Midbrain (tissue), 1 donor: ENCODE measurements around the gene IRS2.

ENCODE experiments used
- DNase-seq: peaks from one replicate; lab custom pipeline; 2025; lab: John Stamatoyannopoulos, UW

IRS2 gene

DNA sequence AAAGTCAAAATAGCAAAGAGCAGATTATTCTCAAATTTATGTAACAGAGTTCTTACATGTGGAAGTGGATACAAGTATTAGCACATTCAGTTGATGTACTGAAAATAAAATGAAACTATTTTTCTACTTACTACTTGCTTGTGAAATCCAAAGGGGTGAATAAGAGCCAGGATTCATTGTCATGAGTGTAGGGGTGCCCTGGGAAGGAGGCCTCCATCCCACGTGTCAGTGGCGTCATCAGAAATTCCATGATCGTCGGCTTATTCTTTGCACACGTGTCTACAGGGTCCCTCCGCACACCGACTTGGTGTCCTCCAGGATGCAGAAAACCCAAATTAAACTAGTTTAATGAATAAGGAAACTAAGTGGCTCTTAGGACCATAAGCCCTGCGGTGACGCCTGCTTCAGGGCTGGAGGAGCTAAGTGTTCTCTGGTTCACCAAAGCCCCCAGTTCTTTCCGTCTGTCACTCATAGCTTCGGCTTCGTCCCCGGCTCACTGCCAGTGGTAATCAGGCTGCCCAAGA lies 55.5 kb downstream of the IRS2 start:
- DNase-seq: no peak

DNA sequence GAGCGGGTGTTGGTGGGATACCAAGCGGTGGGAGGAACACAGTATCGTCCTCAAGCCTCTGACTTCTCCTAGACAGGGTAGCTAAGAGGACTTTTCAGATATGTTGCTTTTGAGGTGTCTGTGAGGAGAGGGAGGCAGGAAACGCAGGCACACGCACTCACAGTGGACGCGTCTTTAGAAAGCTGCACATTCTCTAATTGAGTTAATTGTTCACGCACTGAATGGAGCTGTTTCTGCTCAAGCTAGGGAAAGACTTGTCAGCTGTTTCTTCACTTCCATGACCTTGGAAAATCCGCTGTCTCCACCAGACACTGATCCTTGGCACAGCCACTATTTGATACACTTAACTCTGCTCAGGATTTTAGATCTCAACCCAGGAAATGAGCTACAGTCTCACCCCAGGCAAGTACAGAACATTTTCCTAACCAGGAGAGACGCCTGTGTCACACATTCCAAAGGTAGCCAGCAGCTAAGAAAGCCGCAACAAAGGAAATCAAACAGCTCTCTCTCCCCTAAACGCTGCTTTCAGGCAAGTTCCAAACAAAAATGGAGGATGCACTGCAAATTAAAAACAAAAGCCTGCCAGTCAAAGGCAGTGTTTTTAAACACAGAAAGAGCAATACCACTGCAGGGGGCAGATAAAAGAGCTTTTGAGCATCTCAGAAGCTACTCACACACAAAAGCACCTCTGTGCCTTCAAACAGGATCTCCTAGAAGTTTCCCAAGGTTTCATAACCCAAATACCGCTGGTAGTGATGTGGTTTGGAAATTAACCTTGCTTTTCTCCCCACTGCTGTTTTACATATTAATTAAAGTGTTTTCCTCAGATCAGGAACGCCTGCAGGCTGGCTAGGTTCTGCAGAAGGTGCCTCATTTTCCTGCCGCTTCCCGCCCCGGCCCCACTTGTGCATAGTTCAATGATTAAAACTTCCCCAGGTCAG lies 57.3 kb downstream of the IRS2 start:
- no peak for DNase-seq

DNA sequence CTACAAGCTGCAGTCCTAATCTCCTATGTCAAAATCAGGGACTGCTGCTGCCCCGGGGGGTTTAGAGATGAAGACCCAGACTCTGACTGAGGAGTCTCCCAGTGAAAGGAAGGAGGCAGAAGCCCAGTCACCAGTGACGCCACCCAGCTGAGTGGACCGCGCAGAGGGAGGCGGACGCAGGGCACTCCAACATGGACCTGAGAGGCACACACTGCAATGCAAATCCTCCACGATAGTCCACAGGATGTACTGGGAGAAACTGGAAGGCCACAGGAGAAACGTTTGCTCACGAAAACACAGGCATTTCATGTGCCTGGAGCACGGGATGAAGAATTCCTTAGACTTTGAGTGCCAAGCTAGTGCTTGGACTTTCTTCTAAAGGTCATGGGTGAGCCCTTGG lies 58.3 kb downstream of the IRS2 start:
- DNase-seq: no peak

DNA sequence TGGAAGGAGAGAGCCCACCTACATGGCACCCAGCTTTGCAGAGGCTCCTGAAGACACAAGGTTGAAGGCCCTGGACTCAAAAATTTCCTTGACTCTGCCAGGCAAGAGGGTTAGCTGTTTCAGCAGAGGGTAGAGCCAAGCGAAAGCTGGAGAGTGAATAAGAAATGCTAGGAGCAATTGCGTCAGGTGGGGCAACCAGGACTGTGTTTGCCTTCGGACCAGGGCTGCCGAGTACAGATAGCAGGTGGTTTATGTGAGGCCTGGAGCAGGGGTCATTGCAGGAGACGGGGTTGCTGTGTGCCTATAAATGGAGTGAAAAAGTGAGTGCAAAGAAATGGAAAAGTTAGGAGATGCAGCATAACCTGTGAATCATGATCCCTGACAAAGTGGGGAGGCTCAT lies 59.1 kb downstream of the IRS2 start:
- DNase-seq: no peak

DNA sequence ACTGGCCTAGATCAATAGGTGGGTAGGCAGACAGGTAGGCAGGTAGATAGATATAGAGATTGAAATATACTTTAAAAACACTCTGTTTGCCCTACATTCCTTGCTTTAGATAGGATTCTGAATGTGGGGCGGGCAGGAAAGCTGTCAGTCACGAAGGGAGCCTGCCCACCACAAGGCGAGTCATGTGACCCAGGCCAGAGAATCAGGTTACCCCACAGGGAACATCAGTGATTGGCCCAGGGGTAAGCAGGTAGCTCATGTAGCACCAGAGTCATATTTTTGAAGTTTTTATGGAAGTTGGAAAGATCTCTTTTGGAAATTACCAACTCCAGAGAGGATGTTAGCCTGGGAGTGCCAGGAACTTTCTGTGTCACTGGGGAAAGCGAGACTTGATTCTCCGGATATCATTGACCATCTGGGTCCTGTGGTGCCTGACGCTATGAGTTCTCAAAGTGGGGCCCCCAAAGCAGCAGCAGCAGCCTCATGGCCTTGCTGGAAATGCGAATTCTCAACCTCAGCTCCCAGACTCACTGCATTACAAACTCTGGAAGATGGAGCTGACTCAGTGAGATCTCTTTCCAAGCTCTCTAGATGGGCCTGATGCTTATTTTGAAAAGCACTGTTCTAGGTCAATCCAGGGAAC lies 60.3 kb downstream of the IRS2 start:
- DNase-seq: no peak

DNA sequence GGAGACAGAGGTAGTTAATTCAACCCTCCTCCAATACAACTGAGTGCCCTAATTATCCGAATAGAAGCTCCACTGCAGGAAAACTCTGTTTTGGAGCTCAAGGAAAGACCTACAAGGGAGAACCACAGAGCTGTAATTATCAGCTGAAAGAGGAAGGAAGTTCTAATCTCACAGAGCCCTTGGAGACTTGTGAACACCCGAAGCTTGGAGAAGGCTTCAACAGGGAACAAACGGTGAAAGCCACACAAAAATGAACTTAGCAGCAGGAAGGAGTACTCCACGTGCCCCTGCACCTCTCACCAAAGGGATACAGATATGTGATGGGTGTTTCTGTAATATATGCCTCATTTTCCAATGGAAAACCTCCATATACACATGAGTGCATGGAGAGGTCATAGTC lies 61.1 kb downstream of the IRS2 start:
- peak; percentile 23 for DNase-seq

DNA sequence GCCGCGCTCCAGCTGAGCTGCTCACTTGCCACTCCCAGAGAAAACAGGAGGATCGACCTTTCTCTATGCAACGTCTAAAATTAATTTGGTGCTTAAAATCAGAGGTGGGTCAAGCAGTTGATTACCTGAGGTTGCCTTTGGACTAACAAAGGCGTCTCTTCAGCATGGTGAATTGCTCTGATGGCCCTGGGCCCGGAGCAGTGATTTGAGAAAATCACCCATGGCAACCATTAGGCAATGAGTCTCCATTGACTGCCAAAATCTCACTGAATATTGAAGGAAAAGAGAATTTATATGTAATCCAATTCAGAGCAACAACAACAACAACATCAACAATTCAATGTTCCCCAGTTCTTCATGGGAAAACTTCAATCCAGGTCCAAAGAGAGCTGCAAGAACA lies 61.8 kb downstream of the IRS2 start:
- DNase-seq: peak; percentile 47

DNA sequence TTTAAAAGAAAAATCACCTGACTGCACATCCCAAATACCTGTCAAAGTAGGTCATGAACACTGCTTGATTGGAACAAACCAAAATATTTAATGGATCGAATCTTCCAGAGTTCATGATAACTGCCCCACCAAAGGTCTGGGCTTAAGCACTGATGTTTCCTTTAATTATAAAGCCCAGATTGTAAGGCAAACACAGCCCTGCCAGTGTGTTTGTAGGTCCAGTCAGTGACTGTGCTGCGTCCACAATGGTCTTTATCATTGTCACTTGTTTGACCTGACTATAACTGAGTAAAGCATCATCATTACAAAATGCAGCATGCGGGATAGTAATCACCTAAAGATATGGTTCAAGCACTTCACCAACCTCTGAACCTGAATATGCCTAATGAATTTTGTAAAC lies 63.3 kb downstream of the IRS2 start:
- DNase-seq: no peak

DNA sequence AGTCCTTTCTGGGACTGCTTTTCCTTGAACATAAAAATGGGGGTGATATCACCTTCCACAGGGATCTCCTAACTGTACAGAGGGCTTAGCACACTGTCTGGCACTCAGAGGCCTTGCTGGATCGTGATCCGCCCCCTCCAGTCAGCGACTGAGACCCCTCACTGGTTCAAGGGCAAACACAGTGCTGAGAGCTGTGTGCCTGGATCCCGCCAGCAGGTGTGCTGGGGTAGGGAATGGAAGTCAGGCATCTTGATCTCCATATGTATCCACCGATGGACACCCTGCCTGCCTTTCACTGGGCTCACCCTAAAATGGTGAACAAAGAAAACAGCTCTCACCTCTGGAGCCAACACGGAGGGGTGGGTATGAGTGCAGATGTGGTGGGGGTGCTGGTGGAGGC lies 64.3 kb downstream of the IRS2 start:
- no peak for DNase-seq

DNA sequence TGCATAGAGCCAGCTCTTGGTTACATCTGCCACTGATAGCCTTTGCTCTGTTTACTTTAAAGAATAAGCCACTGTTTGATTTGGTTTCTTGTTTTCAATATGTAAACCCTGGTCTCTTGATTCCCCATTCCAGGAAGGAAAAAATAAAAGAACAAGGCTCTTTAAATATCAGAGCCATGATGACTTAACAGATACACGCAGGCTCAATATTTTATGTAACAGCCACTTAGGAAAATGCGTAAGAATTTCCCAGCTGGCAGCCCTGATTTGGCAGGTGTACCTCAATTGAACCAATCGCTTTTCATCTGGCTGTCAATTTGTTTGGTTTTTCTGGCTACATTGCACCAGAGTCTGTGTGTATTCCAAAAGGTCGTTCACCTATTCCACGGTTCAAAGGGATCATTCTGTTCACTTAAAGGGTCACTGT lies 65.6 kb downstream of the IRS2 start:
- no peak for DNase-seq

DNA sequence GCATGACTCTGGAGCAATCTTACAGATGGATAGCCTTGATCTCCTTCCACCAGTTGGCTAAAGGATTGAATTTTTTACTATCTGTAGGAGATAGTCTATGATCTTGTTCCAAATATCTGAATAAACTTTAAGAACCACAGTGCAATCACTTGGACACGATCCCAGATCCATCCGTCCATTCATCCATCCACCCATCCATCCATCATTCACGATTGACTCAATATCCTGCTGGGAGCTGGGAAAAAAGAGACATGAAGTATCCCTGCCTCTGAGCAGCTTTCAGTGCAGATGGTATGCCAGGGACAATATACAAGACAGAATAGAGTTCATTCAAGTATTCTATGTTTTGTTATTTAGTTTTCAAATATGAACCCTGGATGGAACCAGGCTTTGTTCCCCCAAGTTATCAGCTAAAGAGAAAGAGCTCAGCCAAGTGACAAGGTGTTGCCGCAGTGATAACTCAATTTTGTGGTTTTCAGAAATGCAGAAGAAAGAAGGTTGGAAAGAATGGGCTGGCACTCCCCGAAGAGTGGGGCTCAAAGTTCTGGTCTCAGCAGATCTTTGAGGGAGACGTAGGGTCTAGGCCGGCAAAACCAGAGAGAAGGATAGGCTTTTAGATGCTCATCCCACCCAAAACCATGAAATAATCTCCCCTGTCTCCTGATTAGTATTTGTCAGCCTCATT lies 66.3 kb downstream of the IRS2 start:
- DNase-seq: no peak

DNA sequence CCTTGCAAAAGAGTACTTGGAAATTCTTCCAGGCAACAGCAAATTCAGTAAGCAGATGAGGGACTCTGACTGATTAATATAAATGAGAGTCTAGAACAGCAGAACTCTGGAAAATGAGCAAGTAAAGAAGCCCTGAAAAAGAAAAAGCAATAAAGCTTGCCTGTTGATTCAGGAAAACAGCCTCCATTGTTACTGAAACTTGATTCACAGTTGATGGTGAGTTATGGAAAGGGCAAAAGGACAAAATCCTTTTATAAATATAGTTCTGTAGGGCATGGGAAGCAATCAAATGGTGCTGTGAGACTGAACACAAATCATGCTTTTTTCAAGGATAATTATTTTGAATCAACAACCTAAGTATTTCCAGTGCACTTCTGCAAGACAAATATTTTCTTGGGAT lies 67.7 kb downstream of the IRS2 start:
- no peak for DNase-seq

DNA sequence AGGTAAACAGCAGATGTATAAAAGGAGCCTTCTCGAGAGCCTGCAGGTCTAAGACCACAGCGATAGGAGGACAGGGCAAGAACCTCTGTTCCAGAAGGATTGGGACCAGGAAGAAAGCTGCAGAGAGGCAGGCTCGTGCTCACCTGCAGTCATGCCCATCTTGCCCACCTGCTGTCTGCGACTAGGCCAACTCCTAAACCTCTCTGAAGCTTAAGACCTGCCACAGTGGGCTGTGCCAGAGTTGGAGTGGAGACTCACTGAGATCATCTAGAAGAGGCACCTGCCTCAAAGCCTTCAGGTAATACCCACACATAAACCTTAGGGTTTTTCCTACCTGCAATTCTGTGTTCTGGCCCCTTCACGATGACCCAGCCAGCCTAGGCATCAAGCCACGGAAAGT lies 68.7 kb downstream of the IRS2 start:
- no peak for DNase-seq

DNA sequence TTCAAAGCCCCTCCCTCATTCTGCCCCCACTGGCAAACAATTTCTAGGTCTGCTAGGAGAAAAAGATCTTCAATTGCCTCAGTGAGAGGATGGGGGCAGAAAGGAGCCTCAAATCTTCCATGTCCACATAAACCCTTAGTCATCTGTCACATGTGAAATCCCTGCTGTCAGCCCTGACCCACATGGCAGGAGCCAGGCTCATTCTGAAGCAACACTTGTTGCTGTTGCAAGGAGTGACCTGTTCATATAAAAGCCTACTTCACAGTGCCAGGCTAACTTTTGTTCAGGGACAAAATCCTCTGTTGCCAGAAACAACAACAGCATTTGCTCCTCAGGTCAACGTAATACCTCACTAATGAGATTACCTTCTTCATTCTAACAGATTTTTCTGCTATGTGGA lies 70.5 kb downstream of the IRS2 start:
- DNase-seq: no peak

DNA sequence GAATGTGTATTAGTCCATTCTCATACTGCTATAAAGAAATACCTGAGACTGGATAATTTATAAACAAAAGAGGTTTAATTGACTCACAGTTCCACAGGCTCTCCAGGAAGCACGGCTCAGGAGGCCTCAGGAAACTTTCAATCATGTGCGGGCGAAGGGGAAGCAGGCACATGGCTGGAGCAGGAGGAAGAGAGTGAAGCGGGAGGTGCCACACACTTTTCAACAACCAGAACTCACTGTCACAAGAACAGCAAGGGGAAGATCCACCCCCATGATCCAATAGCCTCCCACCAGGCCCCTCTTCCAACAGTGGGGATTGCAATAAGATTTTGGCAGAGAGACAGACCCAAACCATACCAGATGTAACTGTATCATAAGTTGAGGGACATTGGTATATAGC lies 72.7 kb downstream of the IRS2 start:
- no peak for DNase-seq

DNA sequence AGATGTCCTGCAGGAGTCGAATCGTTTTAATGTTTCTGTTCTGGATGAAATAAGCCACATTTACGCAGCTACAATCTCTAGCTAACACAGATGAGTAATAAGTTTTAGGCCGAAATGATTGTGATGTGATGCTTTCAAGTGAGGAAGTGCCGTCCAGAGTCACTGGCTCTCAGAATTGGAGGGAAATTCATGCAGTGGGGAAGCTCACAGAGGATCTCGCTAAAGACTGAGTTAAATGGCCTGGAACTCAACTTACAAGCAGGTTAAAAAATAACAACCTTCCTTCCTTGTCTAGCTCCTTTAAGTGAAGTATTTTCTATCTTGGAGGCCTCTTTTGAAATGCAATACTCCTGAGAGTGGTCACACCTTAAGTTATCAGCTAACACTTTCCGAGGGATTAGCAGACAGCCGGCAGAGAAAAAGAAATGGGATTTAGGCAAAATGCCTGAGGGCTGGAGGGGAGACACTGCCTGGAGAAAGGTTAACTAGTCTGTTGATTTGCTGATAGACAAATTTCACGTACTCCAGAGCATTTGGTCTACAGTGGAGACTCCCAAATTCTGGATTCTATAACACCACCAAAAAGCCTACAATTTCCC lies 74.2 kb downstream of the IRS2 start:
- DNase-seq: no peak

DNA sequence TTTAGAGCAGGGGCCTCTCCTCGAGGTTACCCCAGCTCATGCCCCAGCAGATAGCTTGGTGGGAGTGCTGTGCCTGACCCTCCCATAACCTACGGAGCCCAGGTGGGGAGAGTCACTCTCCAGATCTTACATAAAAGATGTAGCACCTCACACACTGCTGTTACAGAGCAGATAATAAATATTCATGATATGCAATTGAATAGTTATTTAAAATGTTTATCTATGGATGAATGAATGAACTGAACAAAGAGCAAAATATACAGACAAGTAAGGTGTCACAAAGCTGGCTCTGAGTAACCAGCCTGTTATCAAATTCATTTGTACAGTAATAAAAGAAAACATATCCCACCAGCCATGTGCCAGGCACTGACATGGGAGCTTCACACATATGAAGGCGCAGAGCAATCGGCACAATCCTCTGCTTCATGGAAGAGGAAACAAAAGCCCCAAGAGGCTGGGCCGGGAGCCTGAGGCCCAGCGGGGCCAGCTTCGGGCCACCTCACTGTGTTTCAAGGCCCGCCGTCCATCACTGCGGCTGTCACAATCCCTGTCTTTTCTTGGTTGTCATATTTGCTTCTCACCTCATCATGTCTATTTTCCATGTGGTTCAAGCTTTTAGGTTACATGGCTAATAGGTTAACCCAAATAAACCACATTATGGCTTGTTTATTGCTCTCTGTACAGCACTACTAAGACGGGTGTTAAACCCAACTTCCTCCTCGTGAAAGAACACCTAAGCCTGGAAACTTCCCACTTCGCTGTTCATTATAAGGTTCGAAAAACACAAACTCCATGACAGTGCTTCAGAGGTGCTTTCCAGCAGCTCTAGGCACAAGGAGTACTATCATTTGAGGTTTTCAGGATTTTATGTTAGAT lies 78.4 kb downstream of the IRS2 start:
- DNase-seq: no peak

DNA sequence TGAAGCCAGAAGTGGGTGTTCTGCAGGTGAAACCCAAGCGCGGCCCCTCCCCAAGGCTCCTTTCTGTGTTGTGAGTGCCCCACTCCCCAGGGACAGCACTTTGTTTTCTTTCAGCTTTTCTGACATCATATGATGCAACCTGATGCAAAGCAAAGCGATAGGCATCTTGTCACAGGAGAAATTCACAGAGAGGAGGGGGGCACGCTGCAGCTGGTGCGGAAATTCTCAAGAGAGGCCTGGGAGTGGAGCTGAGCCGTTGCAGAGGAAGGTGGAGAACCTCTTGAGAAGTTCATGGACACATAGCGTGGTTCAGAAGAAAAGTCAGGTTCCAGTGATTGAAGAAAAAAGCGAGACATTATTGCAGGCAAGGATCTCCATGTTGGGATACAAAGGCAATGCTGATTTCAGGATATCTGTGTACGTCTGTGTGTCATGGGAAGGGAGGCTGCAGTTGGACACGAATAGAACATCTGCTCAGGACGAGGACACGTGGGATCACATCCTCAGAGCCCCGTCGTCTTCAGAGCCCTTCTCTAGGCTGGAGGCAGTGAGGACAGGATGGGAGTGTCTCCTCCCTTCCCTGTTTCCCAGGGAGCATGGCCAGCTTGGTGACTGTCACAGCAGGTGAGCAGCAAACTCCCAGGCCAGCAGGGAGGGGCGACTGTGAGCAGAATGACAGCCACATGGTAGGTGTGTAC lies 79.2 kb downstream of the IRS2 start:
- DNase-seq: no peak

DNA sequence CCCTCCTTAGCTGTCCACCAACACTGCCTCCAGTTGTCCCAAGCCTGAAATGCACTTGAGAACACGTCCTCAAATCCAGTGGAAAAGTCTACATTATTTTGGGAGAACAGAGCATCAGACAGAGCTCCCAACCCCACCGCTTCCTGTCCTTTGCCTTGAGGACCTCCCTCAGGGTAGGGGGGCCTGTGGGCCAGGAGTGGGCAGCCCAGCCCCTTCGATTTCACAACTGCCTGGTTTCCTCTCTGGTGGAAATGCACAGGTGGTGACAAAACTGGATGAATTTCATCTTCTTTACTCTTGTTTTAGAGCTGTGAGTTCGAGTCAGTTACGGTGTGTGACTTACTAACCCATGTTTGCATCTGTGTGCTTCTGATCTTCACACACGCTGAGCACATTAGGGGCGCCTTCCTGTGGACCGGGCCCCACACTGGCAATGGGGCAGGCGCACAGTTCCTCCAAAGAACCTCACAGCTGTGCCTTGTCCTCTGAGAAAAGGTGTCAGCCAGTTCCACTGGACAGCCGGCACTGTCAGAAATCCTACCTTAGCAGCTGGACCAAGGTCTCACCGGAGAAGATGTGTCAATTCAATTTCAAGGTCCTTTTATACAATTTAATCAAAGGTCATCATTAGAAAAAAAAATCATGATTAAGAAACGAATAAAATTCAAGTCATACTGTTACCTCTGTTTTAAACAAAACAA lies 80.2 kb downstream of the IRS2 start:
- no peak for DNase-seq
